Kidney (tissue), 14 donors: Measurements from ENCODE around the gene PLIN5. TPM values are rescaled to one million over a fixed set of nuclear protein-coding genes. Genes with fewer than 3 reads are reported as not detected.

ENCODE experiments used
- DNase-seq, 5 donors: peaks; one replicate each; pipeline ENCODE4 v3.0.0-alpha.2; 2013 to 2020
- FAIRE-seq: peaks from 2 replicates; lab custom pipeline; 2012; peaks lifted over from hg19 to GRCh38; lab: Jason Lieb, UNC
- H3K27ac ChIP-seq, 2 donors: one replicate each; pipeline ENCODE4 v1.7.0; 2013; ENCODE audit warnings: low read depth in 2 of 2, low read length in 2 of 2, inconsistent platforms in 1 of 2
- H3K27me3 ChIP-seq: one replicate; pipeline ENCODE4 v1.7.1; 2013; ENCODE audit warnings: low read length, inconsistent platforms; ENCODE audit not compliant: control insufficient read depth, insufficient read depth
- H3K36me3 ChIP-seq, 3 donors: one replicate each; pipeline versions ENCODE4 v1.7.0 to v1.7.1; 2013; ENCODE audit warnings: low read length in 3 of 3, control low read depth in 1 of 3, inconsistent platforms in 1 of 3; ENCODE audit not compliant: insufficient read depth in 3 of 3, control insufficient read depth in 2 of 3
- H3K4me1 ChIP-seq, 3 donors: one replicate each; pipeline versions ENCODE4 v1.7.0 to v1.7.1; 2013; ENCODE audit warnings: low read length in 3 of 3, inconsistent platforms in 1 of 3, low read depth in 1 of 3; ENCODE audit not compliant: control insufficient read depth in 2 of 3, insufficient read depth in 2 of 3
- H3K4me3 ChIP-seq, 3 donors: one replicate each; pipeline versions ENCODE4 v1.7.0 to v1.8.1; 2013; ENCODE audit warnings: low read length in 3 of 3, control low read depth in 1 of 3, inconsistent platforms in 1 of 3
- H3K9ac ChIP-seq, 3 donors: one replicate each; pipeline versions ENCODE4 v1.7.0 to v1.7.1; 2013; ENCODE audit warnings: low read length in 3 of 3, control low read depth in 1 of 3, inconsistent platforms in 1 of 3
- H3K9me3 ChIP-seq, 3 donors: one replicate each; pipeline versions ENCODE4 v1.7.0 to v1.7.1; 2013; ENCODE audit warnings: low read length in 3 of 3, control low read depth in 1 of 3, inconsistent platforms in 1 of 3; ENCODE audit not compliant: control insufficient read depth in 2 of 3, insufficient read depth in 1 of 3
- CTCF ChIP-seq: IDR thresholded peaks from 3 replicates; pipeline ENCODE4 v1.5.1; 2012; ENCODE audit warnings: mild to moderate bottlenecking, moderate library complexity, borderline replicate concordance; ENCODE audit not compliant: insufficient read depth; ENCODE audit errors: extremely low read depth
- intact Hi-C: fragments of 100-400 bp; cut with DNase I; formaldehyde crosslinking; loops from one replicate; pipeline ENCODE4 v1.11.1; 2022
- polyA plus RNA-seq: library from polyadenylated mRNA; stranded (reverse); fragments of 350-450 nt; fragmentation: Illumina TruSeq; extraction: RNeasy Lipid Tissue Mini Kit (QIAGEN cat#74804); gene quantifications from one replicate; pipeline ENCODE4 v1.2.3, GENCODE V29; 2014; ENCODE audit warnings: low read depth, low replicate concordance; ENCODE audit not compliant: insufficient read depth
- total RNA-seq: library from RNA; stranded (reverse); fragmentation: NEBNext Ultra II Directional; extraction: Animal tissue kit (Norgen Biotek cat#: 25700); gene quantifications from one replicate; pipeline ENCODE4 v1.2.1, GENCODE V29; 2021
- donor health status: control.
- donor health status: control.
- donor health status: control.
- donor health status: control.
- donor health status: control.
- donor health status: DM: yes; HTN: yes; CAD: no.
- donor health status: Normal renal cell carcinoma (clear cell type).

The PLIN5 gene
- total and polyA plus RNA-seq, 2 donors from 2014 or later: 21.2 to 30.7 TPM

- no peaks in the 10 kb centered on the region for H3K27me3 ChIP-seq
- H3K27ac ChIP-seq: no peak overlapping the region
- DNase-seq (no peak), FAIRE-seq (no peak)
- H3K36me3 ChIP-seq: no peaks in the 10 kb centered on the region
- H3K9ac ChIP-seq: no peak overlapping the region
- no peak overlapping the region for H3K4me3 ChIP-seq
- TF ChIP-seq CTCF: no peak
- intact Hi-C loops: no loop called here
- no peaks in the 10 kb centered on the region for H3K4me1 ChIP-seq
- no peaks in the 10 kb centered on the region for H3K9me3 ChIP-seq
These were observed 24.4 kb downstream of the PLIN5 start for GRCh38 chr19:4510435-4511255.

GRCh38 chr19:4508698-4509097 lies 26.3 kb downstream of the PLIN5 start:
- Histone ChIP-seq H3K9ac (no peak overlapping the region), H3K27me3 (no peaks in the 10 kb centered on the region), H3K27ac (no peak overlapping the region), H3K4me1 (no peaks in the 10 kb centered on the region), H3K36me3 (peaks cover 0 to 2% (median 0%) of the 10 kb centered on the region in 3 donors), H3K4me3 (no peak overlapping the region), H3K9me3 (no peaks in the 10 kb centered on the region)
- intact Hi-C loops: no loop called here
- no peak for TF ChIP-seq CTCF
- FAIRE-seq: no peak
- DNase-seq: no peak

GRCh38 chr19:4507804-4508203 lies 27.2 kb downstream of the PLIN5 start:
- Histone ChIP-seq H3K36me3 (peaks cover 0 to 2% (median 0%) of the 10 kb centered on the region in 3 donors), H3K9ac (no peak overlapping the region), H3K4me3 (no peak overlapping the region), H3K27me3 (no peaks in the 10 kb centered on the region), H3K9me3 (no peaks in the 10 kb centered on the region), H3K4me1 (no peaks in the 10 kb centered on the region), H3K27ac (no peak overlapping the region)
- no peak for DNase-seq
- FAIRE-seq: no peak
- no peak for TF ChIP-seq CTCF
- intact Hi-C loops: no loop called here
